Thyroid gland (tissue), 4 donors: ENCODE measurements around the gene DAGLA.
A peak's percentile ranks its signal among the peaks of the same experiment; 100 is the strongest.

ENCODE experiments used
- POLR2A ChIP-seq, 2 donors: fragments of 450-650 bp; IDR thresholded peaks; one replicate each; pipeline ENCODE4 v1.6.1; 2017; ENCODE audit warnings: antibody characterized with exemption in 2 of 2, mild to moderate bottlenecking in 2 of 2, moderate library complexity in 1 of 2
- TF ChIP-seq, protein P1 (sequence below), 6 experiments: fragments of 200-600 bp in 3 of 6; fragments of 450-650 bp in 3 of 6; sonication (generic) in 3 of 6; IDR thresholded peaks; one replicate each; pipeline ENCODE4 v1.5.1; 2016 to 2019; ENCODE audit warnings: antibody characterized with exemption in 6 of 6, mild to moderate bottlenecking in 2 of 6, inconsistent platforms in 1 of 6, moderate library complexity in 1 of 6

DNA sequence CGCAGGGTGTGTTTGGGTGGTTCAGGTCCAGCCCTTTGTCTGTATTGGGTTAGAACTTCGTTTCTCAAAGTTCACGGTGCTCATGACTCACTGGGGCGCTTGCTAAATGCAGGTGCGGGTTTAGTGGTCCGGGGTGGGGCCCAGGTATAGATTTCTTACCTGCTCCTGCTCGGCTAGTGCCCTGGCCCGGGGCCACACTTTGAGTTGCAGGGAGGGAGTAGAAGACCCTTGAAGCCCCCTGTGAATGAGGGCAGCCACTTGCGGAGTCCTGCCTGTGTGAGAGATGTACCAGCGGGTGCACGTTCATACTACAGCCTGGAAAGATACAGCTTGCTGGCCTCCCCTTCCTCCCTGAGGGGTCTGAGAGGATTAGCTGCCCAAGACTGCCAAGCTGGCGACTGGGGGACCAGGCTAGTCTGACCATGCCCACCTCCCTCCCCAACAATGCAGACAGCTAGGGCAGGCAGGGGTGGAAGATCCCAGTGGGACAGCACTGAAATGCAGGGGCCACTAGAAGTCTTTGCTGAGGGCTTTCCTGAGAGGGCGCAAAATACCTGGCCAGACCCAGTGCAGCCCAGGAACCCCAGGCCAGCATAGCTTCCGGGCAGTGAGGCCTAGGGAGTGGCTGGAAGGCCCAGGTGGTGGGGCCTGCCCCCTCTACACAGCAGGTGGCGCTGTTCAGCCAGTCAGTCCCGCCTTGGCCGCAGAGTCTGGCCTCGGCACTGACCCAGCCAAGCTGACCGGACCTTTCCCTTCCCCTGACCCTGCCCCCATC lies 67.2 kb downstream of the DAGLA start:
- TF ChIP-seq, protein P1, sequence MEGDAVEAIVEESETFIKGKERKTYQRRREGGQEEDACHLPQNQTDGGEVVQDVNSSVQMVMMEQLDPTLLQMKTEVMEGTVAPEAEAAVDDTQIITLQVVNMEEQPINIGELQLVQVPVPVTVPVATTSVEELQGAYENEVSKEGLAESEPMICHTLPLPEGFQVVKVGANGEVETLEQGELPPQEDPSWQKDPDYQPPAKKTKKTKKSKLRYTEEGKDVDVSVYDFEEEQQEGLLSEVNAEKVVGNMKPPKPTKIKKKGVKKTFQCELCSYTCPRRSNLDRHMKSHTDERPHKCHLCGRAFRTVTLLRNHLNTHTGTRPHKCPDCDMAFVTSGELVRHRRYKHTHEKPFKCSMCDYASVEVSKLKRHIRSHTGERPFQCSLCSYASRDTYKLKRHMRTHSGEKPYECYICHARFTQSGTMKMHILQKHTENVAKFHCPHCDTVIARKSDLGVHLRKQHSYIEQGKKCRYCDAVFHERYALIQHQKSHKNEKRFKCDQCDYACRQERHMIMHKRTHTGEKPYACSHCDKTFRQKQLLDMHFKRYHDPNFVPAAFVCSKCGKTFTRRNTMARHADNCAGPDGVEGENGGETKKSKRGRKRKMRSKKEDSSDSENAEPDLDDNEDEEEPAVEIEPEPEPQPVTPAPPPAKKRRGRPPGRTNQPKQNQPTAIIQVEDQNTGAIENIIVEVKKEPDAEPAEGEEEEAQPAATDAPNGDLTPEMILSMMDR (IDR thresholded peaks at IDR 0.05) = peak; percentile 62 to 91 (median 81)
- no peak for TF ChIP-seq POLR2A (IDR thresholded peaks at IDR 0.05)
